ENCODE data around the gene TMEM221.

The TMEM221 gene

GRCh38 chr19:17411801-17412200 is 36.7 kb downstream of the TMEM221 start (continued):
- TF ChIP-seq POU6F1 (CRISPR knock-in tag; IDR thresholded peaks at IDR 0.05; ENCODE audit: borderline replicate concordance, low read depth) (no peak), BACH2 (CRISPR knock-in tag; IDR thresholded peaks at IDR 0.05; ENCODE audit: borderline replicate concordance) (no peak), ZNF8 (CRISPR knock-in tag; IDR thresholded peaks at IDR 0.05) (no peak), ZFP30 (CRISPR knock-in tag; IDR thresholded peaks at IDR 0.05) (no peak), GLIS3 (CRISPR knock-in tag; IDR thresholded peaks at IDR 0.05) (no peak)

GRCh38 chr19:17409990-17410389 is 38.5 kb downstream of the TMEM221 start:
- ATAC-seq = no peak

GRCh38 chr19:17406887-17407196 is 41.6 kb downstream of the TMEM221 start:
- ATAC-seq = no peak
- TF ChIP-seq ZFP3 (CRISPR knock-in tag; IDR thresholded peaks at IDR 0.05) (no peak), TCF4 (CRISPR knock-in tag; IDR thresholded peaks at IDR 0.05; ENCODE audit: borderline replicate concordance) (no peak), CSDC2 (CRISPR knock-in tag; IDR thresholded peaks at IDR 0.05) (no peak), OSR1 (CRISPR knock-in tag; IDR thresholded peaks at IDR 0.05) (no peak), ZC3H10 (CRISPR knock-in tag; IDR thresholded peaks at IDR 0.05) (no peak), RARB (CRISPR knock-in tag; IDR thresholded peaks at IDR 0.05) (no peak), TOX (CRISPR knock-in tag; IDR thresholded peaks at IDR 0.05; ENCODE audit: borderline replicate concordance) (no peak), CREB5 (CRISPR knock-in tag; IDR thresholded peaks at IDR 0.05; ENCODE audit: low read depth) (no peak), POU6F1 (CRISPR knock-in tag; IDR thresholded peaks at IDR 0.05; ENCODE audit: borderline replicate concordance, low read depth) (no peak), ZNF8 (CRISPR knock-in tag; IDR thresholded peaks at IDR 0.05) (no peak), ISL1 (CRISPR knock-in tag; IDR thresholded peaks at IDR 0.05) (no peak), TSHZ2 (CRISPR knock-in tag; IDR thresholded peaks at IDR 0.05) (no peak)

More at GRCh38 chr19:17409990-17410389, 38.5 kb downstream of the TMEM221 start:
- TF ChIP-seq PATZ1 (CRISPR knock-in tag; IDR thresholded peaks at IDR 0.05; ENCODE audit: borderline replicate concordance) (no peak), POU6F1 (CRISPR knock-in tag; IDR thresholded peaks at IDR 0.05; ENCODE audit: borderline replicate concordance, low read depth) (no peak), GLIS3 (CRISPR knock-in tag; IDR thresholded peaks at IDR 0.05) (no peak), ARNTL (CRISPR knock-in tag; IDR thresholded peaks at IDR 0.05; ENCODE audit: borderline replicate concordance, low read depth) (no peak), ZNF70 (CRISPR knock-in tag; IDR thresholded peaks at IDR 0.05) (no peak), RARB (CRISPR knock-in tag; IDR thresholded peaks at IDR 0.05) (no peak), ZC3H10 (CRISPR knock-in tag; IDR thresholded peaks at IDR 0.05) (no peak), CSRNP3 (CRISPR knock-in tag; IDR thresholded peaks at IDR 0.05) (no peak), CSDC2 (CRISPR knock-in tag; IDR thresholded peaks at IDR 0.05) (no peak)

Data from SK-N-SH treated with all-trans-retinoic acid at 6 μM for 48 hours (cell line).